Ovary (tissue), 9 donors: ENCODE results near the gene MYO1A. TPM values are rescaled to one million over a fixed set of nuclear protein-coding genes. Genes with fewer than 3 reads are reported as not detected.
"Not testable (repeated sequence)": the region's sequence is repeated elsewhere in the genome, so short reads cannot be mapped to it uniquely, and the experiment has no call there.

Experiments
- DNase-seq, 5 donors: peaks; one replicate each; pipeline ENCODE4 v3.0.0-alpha.2; 2019 to 2020
- H3K27ac ChIP-seq, 2 donors: fragments of 200-600 bp; one replicate each; pipeline versions ENCODE4 v1.5.1 to v1.8.0; 2019 to 2022
- H3K27me3 ChIP-seq: fragments of 200-600 bp; one replicate; pipeline ENCODE4 v1.8.0; 2022
- H3K36me3 ChIP-seq: fragments of 200-600 bp; sonication (generic); one replicate; pipeline ENCODE4 v1.5.1; 2019
- H3K4me1 ChIP-seq: one replicate; pipeline ENCODE4 v1.8.1; 2013; ENCODE audit warnings: mild to moderate bottlenecking, moderate library complexity; ENCODE audit not compliant: insufficient read depth
- H3K4me3 ChIP-seq: fragments of 200-600 bp; sonication (generic); one replicate; pipeline ENCODE4 v1.5.1; 2017
- H3K9me3 ChIP-seq, 2 donors: fragments of 200-600 bp in 1 of 2; sonication (generic) in 1 of 2; one replicate each; pipeline versions ENCODE4 v1.5.1 to v1.8.1; 2013 to 2019; ENCODE audit warnings: mild to moderate bottlenecking in 1 of 2, moderate library complexity in 1 of 2
- EP300 ChIP-seq: sonication (generic); formaldehyde crosslinking; IDR thresholded peaks from one replicate; pipeline ENCODE4 v1.6.1; 2017; ENCODE audit warnings: antibody characterized with exemption
- POLR2A ChIP-seq: fragments of 450-650 bp; IDR thresholded peaks from one replicate; pipeline ENCODE4 v1.6.1; 2017; ENCODE audit warnings: antibody characterized with exemption, mild to moderate bottlenecking, moderate library complexity
- WGBS, 3 donors: extraction: QIAGEN DNeasy Blood & Tissue Kit in 1 of 3; methylation state at CpG; one replicate each; pipeline versions ENCODE4 v1.1.5 to v1.1.7; 2013 to 2017; 5-methylcytosine and 5-hydroxymethylcytosine counted together
- intact Hi-C, 4 donors: fragments of 100-400 bp; cut with DNase I; formaldehyde crosslinking; loops; one replicate each; pipeline versions ENCODE4 v1.11.0 to v1.15.1; 2022 to 2023
- polyA plus RNA-seq, 2 donors: library from polyadenylated mRNA; stranded (reverse); fragments of 200-250 nt in 1 of 2; fragments of 350-450 nt in 1 of 2; fragmentation: Illumina TruSeq in 1 of 2; extraction: RNeasy Lipid Tissue Mini Kit (QIAGEN cat#74804) in 1 of 2; gene quantifications; one replicate each; pipeline ENCODE4 v1.2.3, GENCODE V29; 2013 to 2014
- total RNA-seq, 7 donors: library from RNA; depleted of rRNA in 2 of 7; stranded (reverse); fragments of >200 nt in 2 of 7; fragmentation: NEBNext Ultra II Directional in 3 of 7; extraction: Animal tissue kit (Norgen Biotek cat#: 25700) in 3 of 7; gene quantifications; one replicate each; pipeline versions ENCODE4 v1.1.0 to v1.2.4, GENCODE V29; 2016 to 2023
- TF ChIP-seq, protein P1 (sequence below), 3 donors: fragments of 450-650 bp in 2 of 3; fragments of 200-600 bp in 1 of 3; IDR thresholded peaks; one replicate each; pipeline versions ENCODE4 v1.5.1 to v1.8.0; 2016 to 2022; ENCODE audit warnings: antibody characterized with exemption in 3 of 3, mild to moderate bottlenecking in 1 of 3
- donor health status: DM: no; HTN: no; CAD: no; lungs with moderate emphysema.
- donor health status: DM: no; HTN: no; CAD: no.
- donor health status: Bipolar disorder and iron deficiency.
- donor health status: DM: yes; HTN: yes; CAD: no.
- donor health status: DM: no; HTN: no; CAD: no.
- donor health status: DM: yes; HTN: yes; CAD: no.

MYO1A gene
- total and polyA plus RNA-seq, 9 donors = 0.08 to 2.6 (median 0.23) TPM; not detected in 2

DNA sequence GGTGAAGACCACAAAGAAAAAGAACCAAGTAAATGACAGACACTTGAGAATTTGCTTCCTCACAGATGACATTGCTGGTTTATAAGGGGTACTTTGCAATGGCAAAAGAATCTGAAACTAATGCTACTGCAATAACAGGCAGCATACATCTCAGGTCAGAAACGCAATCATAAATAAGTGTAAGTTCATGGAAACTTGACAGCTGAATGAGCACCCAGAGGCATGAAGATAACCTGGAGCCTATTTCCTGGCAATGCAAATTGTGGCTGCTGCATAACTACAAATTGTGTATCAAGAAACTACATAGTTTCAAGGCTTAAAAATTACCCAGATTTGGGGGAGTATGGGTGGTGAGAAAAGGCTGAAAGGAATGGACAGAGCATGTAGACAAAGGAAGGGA lies 8.5 kb upstream of the MYO1A start:
- no peaks in the 10 kb centered on the region for H3K9me3 ChIP-seq
- TF ChIP-seq POLR2A (no peak), EP300 (no peak)
- TF ChIP-seq, protein P1, sequence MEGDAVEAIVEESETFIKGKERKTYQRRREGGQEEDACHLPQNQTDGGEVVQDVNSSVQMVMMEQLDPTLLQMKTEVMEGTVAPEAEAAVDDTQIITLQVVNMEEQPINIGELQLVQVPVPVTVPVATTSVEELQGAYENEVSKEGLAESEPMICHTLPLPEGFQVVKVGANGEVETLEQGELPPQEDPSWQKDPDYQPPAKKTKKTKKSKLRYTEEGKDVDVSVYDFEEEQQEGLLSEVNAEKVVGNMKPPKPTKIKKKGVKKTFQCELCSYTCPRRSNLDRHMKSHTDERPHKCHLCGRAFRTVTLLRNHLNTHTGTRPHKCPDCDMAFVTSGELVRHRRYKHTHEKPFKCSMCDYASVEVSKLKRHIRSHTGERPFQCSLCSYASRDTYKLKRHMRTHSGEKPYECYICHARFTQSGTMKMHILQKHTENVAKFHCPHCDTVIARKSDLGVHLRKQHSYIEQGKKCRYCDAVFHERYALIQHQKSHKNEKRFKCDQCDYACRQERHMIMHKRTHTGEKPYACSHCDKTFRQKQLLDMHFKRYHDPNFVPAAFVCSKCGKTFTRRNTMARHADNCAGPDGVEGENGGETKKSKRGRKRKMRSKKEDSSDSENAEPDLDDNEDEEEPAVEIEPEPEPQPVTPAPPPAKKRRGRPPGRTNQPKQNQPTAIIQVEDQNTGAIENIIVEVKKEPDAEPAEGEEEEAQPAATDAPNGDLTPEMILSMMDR (IDR thresholded peaks at IDR 0.05) = no peak
- no peak overlapping the region for H3K27ac ChIP-seq
- H3K36me3 ChIP-seq = no peaks in the 10 kb centered on the region
- H3K27me3 ChIP-seq = no peaks in the 10 kb centered on the region
- intact Hi-C loops = no loop called here
- no peaks in the 10 kb centered on the region for H3K4me1 ChIP-seq
- no peak for DNase-seq
- WGBS, 3 donors = 89 to 95% (median 92%) methylated on average over 1 of the region's 1 CpG
- no peak overlapping the region for H3K4me3 ChIP-seq

DNA sequence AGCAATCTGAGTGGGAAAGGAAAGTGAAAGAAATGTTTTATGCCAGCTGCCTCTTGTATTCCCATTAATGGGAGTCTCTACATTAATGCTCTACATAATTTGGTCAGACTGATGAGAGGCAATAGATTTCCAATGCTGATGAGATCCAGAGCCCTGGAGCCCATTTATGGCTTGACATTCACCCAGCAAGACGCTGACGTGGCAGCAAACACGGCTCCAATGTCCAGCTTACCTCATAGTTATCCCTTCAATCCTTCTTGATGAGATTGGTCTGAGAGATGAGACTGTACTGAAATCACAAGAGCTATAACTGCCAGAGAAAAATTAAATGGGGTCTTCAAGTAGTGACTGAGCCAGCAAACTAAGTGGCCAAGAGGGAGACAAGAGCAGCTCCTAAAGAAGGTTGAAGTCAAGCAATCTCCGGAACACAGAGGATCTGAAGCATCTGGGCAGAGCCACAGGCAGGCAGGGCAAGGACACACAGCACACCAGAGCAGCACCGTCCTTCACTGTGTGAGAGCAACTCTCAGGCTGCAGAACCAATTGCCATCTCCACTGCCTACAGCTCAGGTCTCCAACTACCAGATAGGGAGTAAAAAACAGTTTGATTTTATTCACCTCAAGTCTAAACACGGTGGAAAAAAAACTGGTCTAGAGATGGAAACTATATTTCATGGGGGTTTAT lies 7.3 kb upstream of the MYO1A start:
- 76 to 90% (median 84%) methylated on average over 6 of the region's 6 CpGs for WGBS, 3 donors
- DNase-seq = no peak
- no peak overlapping the region for H3K4me3 ChIP-seq
- intact Hi-C loops = no loop called here
- no peak for TF ChIP-seq POLR2A
- TF ChIP-seq EP300 = no peak
- TF ChIP-seq, protein P1 (IDR thresholded peaks at IDR 0.05) = no peak
- H3K9me3 ChIP-seq = no peaks in the 10 kb centered on the region
- no peak overlapping the region for H3K27ac ChIP-seq
- no peaks in the 10 kb centered on the region for H3K27me3 ChIP-seq
- H3K4me1 ChIP-seq = no peaks in the 10 kb centered on the region
- no peaks in the 10 kb centered on the region for H3K36me3 ChIP-seq

DNA sequence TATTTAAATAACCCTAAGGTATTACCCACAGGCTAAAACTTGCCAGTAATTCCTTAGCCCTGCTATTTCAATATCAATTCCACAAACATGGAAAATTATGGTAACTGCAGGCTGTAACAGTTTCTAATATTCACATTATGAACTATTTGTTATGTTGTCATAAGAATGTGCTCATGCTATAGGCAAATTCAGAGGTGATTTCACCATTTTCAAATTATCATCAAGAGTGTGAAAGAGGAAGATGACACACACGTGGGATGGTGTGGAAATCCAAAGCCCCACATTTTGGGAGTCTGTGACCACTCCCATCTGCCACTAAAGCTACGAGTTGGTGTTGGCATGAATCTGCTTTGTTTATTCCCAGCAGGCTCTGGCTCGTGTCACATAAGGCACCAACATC lies 5.9 kb upstream of the MYO1A start:
- TF ChIP-seq POLR2A (no peak), EP300 (no peak)
- TF ChIP-seq, protein P1 (IDR thresholded peaks at IDR 0.05) = no peak
- intact Hi-C loops = no loop called here
- no peak overlapping the region for H3K4me3 ChIP-seq
- no peak overlapping the region for H3K27ac ChIP-seq
- H3K9me3 ChIP-seq = no peaks in the 10 kb centered on the region
- 50 to 75% (median 61%) methylated on average over 3 of the region's 3 CpGs for WGBS, 3 donors
- no peaks in the 10 kb centered on the region for H3K4me1 ChIP-seq
- DNase-seq = no peak
- no peaks in the 10 kb centered on the region for H3K27me3 ChIP-seq
- no peaks in the 10 kb centered on the region for H3K36me3 ChIP-seq

DNA sequence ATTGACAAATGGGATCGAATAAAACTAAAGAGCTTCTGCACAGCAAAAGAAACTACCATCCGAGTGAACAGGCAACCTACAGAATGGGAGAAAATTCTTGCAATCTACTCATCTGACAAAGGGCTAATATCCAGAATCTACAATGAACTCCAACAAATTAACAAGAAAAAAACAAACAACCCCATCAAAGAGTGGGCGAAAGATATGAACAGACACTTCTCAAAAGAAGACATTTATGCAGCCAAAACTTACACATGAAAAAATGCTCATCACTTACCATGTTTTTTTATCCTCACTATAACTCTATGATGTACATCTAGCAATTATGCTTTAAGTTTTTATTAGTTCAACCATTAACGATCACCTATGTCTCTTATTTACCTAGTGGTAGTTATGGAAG lies 4.0 kb upstream of the MYO1A start:
- H3K4me1 ChIP-seq, H3K9me3 ChIP-seq, H3K27me3 ChIP-seq, H3K27ac ChIP-seq, intact Hi-C loops, H3K36me3 ChIP-seq, H3K4me3 ChIP-seq, DNase-seq: not testable (repeated sequence)
- 93 to 98% (median 97%) methylated on average over 4 of the region's 4 CpGs for WGBS, 3 donors

DNA sequence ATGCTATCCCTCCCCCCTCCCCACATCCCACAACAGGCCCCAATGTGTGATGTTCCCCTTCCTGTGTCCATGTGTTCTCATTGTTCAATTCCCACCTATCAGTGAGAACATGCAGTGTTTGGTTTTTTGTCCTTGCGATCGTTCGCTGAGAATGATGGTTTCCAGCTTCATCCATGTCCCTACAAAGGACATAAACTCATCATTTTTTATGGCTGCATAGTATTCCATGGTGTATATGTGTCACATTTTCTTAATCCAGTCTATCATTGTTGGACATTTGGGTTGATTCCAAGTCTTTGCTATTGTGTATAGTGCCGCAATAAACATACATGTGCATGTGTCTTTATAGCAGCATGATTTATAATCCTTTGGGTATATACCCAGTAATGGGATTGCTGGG lies 3.2 kb upstream of the MYO1A start:
- H3K4me3 ChIP-seq, intact Hi-C loops, H3K36me3 ChIP-seq, H3K27ac ChIP-seq, DNase-seq, H3K27me3 ChIP-seq, H3K9me3 ChIP-seq, H3K4me1 ChIP-seq: not testable (repeated sequence)
- 90 to 98% (median 95%) methylated on average over 4 of the region's 4 CpGs for WGBS, 3 donors
